ENCODE data around the gene OTOS. TPM values are rescaled to one million over a fixed set of nuclear protein-coding genes. Genes with fewer than 3 reads are reported as not detected.

Gene OTOS
- total RNA-seq, 4 donors from 2014 or later: not detected

DNA sequence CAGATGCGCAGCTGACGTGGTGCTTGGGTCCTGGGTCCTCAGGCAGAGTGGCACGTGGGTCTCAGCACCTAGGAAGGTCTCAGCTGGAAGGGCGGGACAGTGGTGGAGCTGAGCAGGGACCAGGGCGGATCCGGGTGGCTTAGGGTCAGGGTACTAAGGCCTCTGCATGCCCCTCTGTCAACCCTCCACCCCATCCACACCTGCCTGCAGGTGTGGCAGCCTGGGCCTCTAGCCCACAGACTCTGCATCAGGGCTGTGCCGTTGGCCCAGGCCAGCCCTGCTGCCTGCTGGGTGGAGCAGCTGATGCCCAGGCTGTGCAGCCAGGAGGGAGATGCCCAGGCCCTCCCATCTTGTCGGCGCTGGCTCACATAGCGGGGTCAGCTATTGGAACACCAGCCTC, 24.6 kb upstream of the OTOS start:
- no peak for DNase-seq (ENCODE audit: low spot score)
- TF ChIP-seq, protein P1, sequence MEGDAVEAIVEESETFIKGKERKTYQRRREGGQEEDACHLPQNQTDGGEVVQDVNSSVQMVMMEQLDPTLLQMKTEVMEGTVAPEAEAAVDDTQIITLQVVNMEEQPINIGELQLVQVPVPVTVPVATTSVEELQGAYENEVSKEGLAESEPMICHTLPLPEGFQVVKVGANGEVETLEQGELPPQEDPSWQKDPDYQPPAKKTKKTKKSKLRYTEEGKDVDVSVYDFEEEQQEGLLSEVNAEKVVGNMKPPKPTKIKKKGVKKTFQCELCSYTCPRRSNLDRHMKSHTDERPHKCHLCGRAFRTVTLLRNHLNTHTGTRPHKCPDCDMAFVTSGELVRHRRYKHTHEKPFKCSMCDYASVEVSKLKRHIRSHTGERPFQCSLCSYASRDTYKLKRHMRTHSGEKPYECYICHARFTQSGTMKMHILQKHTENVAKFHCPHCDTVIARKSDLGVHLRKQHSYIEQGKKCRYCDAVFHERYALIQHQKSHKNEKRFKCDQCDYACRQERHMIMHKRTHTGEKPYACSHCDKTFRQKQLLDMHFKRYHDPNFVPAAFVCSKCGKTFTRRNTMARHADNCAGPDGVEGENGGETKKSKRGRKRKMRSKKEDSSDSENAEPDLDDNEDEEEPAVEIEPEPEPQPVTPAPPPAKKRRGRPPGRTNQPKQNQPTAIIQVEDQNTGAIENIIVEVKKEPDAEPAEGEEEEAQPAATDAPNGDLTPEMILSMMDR (IDR thresholded peaks at IDR 0.05): no peak
- ATAC-seq (ENCODE audit: low FRiP score): no peak

DNA sequence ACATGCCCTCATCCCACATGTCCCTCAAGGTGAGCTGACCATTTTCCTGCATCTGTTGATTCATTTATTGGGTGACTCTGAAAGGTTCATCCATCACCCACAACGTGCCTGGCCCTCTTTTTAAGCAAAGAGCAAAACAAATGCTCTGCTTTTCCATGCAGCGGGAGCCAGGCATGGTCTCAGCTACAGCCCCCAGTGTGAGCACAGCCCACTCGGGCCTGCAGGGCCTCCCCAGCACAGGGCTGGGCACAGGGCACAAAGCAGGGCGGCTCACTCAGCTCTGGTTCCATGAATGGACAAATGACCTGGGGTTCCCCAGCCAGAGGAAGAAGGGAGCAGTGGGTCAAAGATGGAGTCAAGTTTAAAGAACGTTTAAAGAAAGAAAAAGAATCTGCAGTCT, 24.1 kb upstream of the OTOS start:
- DNase-seq (ENCODE audit: low spot score): no peak
- no peak for ATAC-seq (ENCODE audit: low FRiP score)
- TF ChIP-seq, protein P1 (IDR thresholded peaks at IDR 0.05): no peak

DNA sequence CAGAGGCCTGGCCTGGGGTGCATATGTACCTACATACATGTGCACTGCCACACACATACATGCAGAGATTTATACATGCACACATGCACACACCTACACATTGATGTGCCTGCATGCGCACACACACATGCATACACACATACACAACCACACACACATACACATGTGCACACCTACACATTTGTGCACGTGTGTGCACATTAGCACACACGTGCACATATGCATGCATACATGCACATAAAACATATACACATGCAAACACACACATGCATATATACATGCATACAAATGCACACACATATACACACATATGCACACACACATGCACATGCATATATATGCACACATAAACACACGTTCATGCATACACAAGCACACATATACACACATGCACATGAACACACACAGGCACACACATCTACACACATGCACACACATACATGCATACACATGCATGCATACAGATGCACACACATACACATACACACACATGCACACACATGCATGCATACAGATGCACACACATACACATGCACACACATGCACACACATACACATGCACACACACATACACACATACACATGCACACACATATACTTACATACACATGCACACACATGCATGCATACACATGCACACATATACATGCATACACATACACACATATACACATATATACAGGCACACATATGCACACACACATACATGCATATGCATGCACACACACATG, 23.6 kb upstream of the OTOS start:
- TF ChIP-seq, protein P1 (IDR thresholded peaks at IDR 0.05): no peak
- ATAC-seq (ENCODE audit: low FRiP score) (no peak), DNase-seq (ENCODE audit: low spot score) (no peak)

DNA sequence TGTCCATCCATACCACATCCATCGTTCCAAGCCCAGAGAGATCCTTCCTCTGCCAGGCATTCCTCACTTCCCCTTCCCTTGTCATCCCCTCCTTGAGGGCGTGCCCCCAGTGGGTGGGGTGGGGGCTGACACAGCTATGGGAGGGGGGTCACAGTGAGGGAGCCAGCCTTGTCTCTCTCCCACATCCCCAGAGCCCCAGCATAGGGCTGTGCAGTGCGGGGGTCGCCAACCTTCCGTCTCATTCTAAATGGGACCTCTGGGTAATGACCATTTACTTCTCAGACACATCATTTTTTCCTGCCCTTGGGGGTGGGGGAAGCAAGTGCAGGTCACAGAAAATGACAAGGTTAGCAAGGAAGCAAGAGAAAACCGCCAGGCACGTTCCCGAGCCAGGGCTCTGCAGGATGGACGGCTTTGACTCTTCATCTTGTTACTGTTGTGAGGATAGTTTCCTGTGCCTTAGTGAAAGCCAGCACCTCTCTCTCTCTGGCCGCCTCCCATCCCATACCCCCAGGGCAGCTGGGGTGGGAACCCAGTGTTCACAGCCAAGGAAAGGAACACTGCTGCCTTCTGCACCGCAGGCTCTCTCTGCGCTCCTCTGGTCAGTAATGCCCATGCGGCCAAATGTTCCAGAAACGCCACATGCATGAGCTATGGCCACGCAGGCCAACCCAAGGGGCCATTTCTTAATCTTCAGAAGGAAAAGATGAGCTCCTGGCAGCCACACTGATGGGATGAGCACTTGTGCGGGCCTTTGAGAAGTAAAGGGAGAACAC, 22.7 kb upstream of the OTOS start:
- DNase-seq (ENCODE audit: low spot score) (no peak), ATAC-seq (ENCODE audit: low FRiP score) (no peak)
- TF ChIP-seq, protein P1 (IDR thresholded peaks at IDR 0.05): no peak

DNA sequence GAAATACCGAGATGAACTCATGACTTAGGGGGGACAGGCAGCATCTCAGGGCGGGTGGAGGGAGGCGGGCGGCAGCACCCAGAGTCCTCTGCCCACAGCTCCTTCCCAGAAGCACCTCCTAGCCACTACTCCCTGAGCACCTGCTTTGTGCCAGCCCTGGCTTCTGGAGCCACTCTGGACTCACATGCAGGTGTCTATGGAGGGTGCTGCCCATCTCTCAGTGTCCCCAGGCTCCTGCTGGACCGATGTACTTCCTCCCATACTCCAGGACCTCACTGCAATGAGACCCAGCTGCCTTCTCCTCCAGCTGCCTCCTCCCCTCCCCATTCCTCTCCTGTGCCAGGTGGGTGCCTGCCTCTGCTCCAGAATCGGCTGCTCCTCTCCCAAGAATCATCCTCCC, 22.1 kb upstream of the OTOS start:
- ATAC-seq (ENCODE audit: low FRiP score) (peak; percentile 7), DNase-seq (ENCODE audit: low spot score) (no peak)
- TF ChIP-seq, protein P1 (IDR thresholded peaks at IDR 0.05): no peak

DNA sequence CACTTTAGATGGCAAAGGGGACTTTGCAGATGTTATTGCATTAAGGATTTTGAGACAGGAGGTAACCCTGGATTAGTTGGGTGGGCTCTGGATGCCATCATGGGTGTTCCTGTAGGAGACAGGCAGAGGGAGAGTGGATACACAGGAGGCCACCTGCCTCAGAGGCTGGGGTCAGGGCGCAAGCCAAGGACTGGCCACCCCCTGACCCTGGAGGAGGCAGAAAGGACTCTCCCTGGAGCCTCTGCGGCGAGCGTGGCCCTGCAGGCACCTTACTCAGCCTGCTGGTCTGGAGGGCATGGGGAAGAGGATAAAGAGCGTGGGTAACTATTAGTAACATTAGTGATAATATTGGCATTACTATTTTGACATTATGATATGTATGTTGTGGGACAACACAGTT, 21.6 kb upstream of the OTOS start:
- DNase-seq (ENCODE audit: low spot score): no peak
- ATAC-seq (ENCODE audit: low FRiP score): no peak
- TF ChIP-seq, protein P1 (IDR thresholded peaks at IDR 0.05): no peak

All from omental fat pad (tissue), 4 donors.